ENCODE data around the gene PLD5. TPM values are rescaled to one million over a fixed set of nuclear protein-coding genes. Genes with fewer than 3 reads are reported as not detected.

PLD5 gene
- polyA plus RNA-seq, 3 donors: not detected

- TF ChIP-seq CTCF (IDR thresholded peaks at IDR 0.05): no peak
- Histone ChIP-seq H3K36me3 (replicated peaks in 1 of 2; ENCODE audit: control insufficient read depth in 1 of 2, insufficient read depth in 2 of 2, low read length in 2 of 2) (no peaks in the 10 kb centered on the region), H3K4me3 (replicated peaks in 1 of 3; ENCODE audit: low read depth in 2 of 3, low read length in 3 of 3) (no peak overlapping the region), H3K79me2 (ENCODE audit: insufficient read depth, low read length) (no peaks in the 10 kb centered on the region), H2AFZ (ENCODE audit: insufficient read depth, low read depth, low read length, poor library complexity, severe bottlenecking) (no peak overlapping the region), H3K4me1 (ENCODE audit: control insufficient read depth in 1 of 2, insufficient read depth in 2 of 2, low read length in 2 of 2) (no peaks in the 10 kb centered on the region), H3K4me2 (replicated peaks; ENCODE audit: extremely low read depth, low read length, poor library complexity, severe bottlenecking) (no peak overlapping the region), H3K9ac (ENCODE audit: insufficient read depth, low read length, poor library complexity, severe bottlenecking) (no peak overlapping the region), H3K27me3 (ENCODE audit: control insufficient read depth in 2 of 2, insufficient read depth in 2 of 2, low read length in 2 of 2) (no peaks in the 10 kb centered on the region), H3K27ac (ENCODE audit: low read depth in 1 of 2, low read length in 2 of 2) (no peak overlapping the region), H3K9me3 (replicated peaks in 1 of 2; ENCODE audit: control insufficient read depth in 1 of 2, insufficient read depth in 1 of 2, low read length in 2 of 2) (no peaks in the 10 kb centered on the region), H4K20me1 (ENCODE audit: insufficient read depth, low read length) (no peaks in the 10 kb centered on the region)
- WGBS (ENCODE audit: insufficient coverage): no CpG with 5 or more reads among the region's 5 CpGs
- no peaks in the 10 kb centered on the region for H3K4me1 Mint-ChIP-seq
- H3K36me3 Mint-ChIP-seq: no peaks in the 10 kb centered on the region
- peaks cover 0 to 5% (median 2%) of the 10 kb centered on the region in 7 donors for H3K9me3 Mint-ChIP-seq
- intact Hi-C loops (cut with micrococcal nuclease): no loop called here
- H3K4me3 Mint-ChIP-seq: no peak overlapping the region
- peaks cover 0 to 6% (median 0%) of the 10 kb centered on the region in 3 donors for H3K27me3 Mint-ChIP-seq (ENCODE audit: low read depth in 3 of 3)
- no peak for DNase-seq
- H3K27ac Mint-ChIP-seq: no peak overlapping the region
Measured at GRCh38 chr1:242556759-242557158, 32.3 kb upstream of the PLD5 start.

GRCh38 chr1:242556276-242556675 lies 31.8 kb upstream of the PLD5 start:
- Histone ChIP-seq H3K9me3 (replicated peaks in 1 of 2; ENCODE audit: control insufficient read depth in 1 of 2, insufficient read depth in 1 of 2, low read length in 2 of 2) (no peaks in the 10 kb centered on the region), H3K4me3 (replicated peaks in 1 of 3; ENCODE audit: low read depth in 2 of 3, low read length in 3 of 3) (no peak overlapping the region), H4K20me1 (ENCODE audit: insufficient read depth, low read length) (no peaks in the 10 kb centered on the region), H3K36me3 (replicated peaks in 1 of 2; ENCODE audit: control insufficient read depth in 1 of 2, insufficient read depth in 2 of 2, low read length in 2 of 2) (no peaks in the 10 kb centered on the region), H3K4me1 (ENCODE audit: control insufficient read depth in 1 of 2, insufficient read depth in 2 of 2, low read length in 2 of 2) (no peaks in the 10 kb centered on the region), H3K27ac (ENCODE audit: low read depth in 1 of 2, low read length in 2 of 2) (no peak overlapping the region), H3K4me2 (replicated peaks; ENCODE audit: extremely low read depth, low read length, poor library complexity, severe bottlenecking) (no peak overlapping the region), H3K79me2 (ENCODE audit: insufficient read depth, low read length) (no peaks in the 10 kb centered on the region), H3K9ac (ENCODE audit: insufficient read depth, low read length, poor library complexity, severe bottlenecking) (no peak overlapping the region), H2AFZ (ENCODE audit: insufficient read depth, low read depth, low read length, poor library complexity, severe bottlenecking) (no peak overlapping the region), H3K27me3 (ENCODE audit: control insufficient read depth in 2 of 2, insufficient read depth in 2 of 2, low read length in 2 of 2) (no peaks in the 10 kb centered on the region)
- intact Hi-C loops (cut with micrococcal nuclease): no loop called here
- no peak for TF ChIP-seq CTCF (IDR thresholded peaks at IDR 0.05)
- DNase-seq: no peak
- H3K4me1 Mint-ChIP-seq: no peaks in the 10 kb centered on the region
- H3K27me3 Mint-ChIP-seq (ENCODE audit: low read depth in 3 of 3): peaks cover 0 to 6% (median 0%) of the 10 kb centered on the region in 3 donors
- H3K4me3 Mint-ChIP-seq: no peak overlapping the region
- peaks cover 0 to 3% (median 1%) of the 10 kb centered on the region in 7 donors for H3K9me3 Mint-ChIP-seq
- H3K36me3 Mint-ChIP-seq: no peaks in the 10 kb centered on the region
- no peak overlapping the region for H3K27ac Mint-ChIP-seq
